Measurements from ENCODE around the gene PUS3. TPM values are rescaled to one million over a fixed set of nuclear protein-coding genes. Genes with fewer than 3 reads are reported as not detected.

Gene PUS3
- total RNA-seq, 1 experiment from 2014 or later = 11.9 TPM

DNA sequence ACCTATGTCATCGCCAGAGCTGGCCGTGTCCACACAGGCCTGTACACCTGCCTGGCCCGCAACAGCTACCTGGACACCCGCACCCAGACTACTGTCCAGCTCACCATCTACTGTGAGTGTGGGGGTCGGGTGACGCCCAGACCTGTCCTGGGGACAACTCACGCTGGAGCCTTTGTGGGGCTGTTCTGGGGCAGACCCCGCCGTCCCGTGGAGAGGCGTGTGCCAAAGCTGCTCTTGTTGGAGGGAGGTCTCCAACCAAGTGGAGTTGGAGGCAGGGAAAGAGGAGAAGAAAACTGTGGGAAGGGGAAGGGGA lies 47.1 kb upstream of the PUS3 start:
- intact Hi-C loops (cut with micrococcal nuclease) = no loop called here

More for the DNA sequence above, 47.1 kb upstream of the PUS3 start:
- ATAC-seq = no peak
- no peak for TF ChIP-seq ZFX (IDR thresholded peaks at IDR 0.05)
- no peak for TF ChIP-seq EZH2 (IDR thresholded peaks at IDR 0.05)
- no peak for TF ChIP-seq CBX3 (IDR thresholded peaks at IDR 0.05; ENCODE audit: low read depth)
- no peak for TF ChIP-seq EGR1 (IDR thresholded peaks at IDR 0.05; ENCODE audit: low read depth)
- TF ChIP-seq EZH2phosphoT487 (IDR thresholded peaks at IDR 0.05; ENCODE audit: borderline replicate concordance) = no peak
- TF ChIP-seq CEBPB (IDR thresholded peaks at IDR 0.05; ENCODE audit: low read depth) = no peak
- TF ChIP-seq ZNF274 (IDR thresholded peaks at IDR 0.05; ENCODE audit: low read depth, low read length) = no peak
- TF ChIP-seq, protein P1, sequence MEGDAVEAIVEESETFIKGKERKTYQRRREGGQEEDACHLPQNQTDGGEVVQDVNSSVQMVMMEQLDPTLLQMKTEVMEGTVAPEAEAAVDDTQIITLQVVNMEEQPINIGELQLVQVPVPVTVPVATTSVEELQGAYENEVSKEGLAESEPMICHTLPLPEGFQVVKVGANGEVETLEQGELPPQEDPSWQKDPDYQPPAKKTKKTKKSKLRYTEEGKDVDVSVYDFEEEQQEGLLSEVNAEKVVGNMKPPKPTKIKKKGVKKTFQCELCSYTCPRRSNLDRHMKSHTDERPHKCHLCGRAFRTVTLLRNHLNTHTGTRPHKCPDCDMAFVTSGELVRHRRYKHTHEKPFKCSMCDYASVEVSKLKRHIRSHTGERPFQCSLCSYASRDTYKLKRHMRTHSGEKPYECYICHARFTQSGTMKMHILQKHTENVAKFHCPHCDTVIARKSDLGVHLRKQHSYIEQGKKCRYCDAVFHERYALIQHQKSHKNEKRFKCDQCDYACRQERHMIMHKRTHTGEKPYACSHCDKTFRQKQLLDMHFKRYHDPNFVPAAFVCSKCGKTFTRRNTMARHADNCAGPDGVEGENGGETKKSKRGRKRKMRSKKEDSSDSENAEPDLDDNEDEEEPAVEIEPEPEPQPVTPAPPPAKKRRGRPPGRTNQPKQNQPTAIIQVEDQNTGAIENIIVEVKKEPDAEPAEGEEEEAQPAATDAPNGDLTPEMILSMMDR (IDR thresholded peaks at IDR 0.05 in 2 of 3, conservative IDR thresholded peaks at IDR 0.05 in 1 of 3; ENCODE audit: borderline replicate concordance in 1 of 3, insufficient read depth in 1 of 3, low read depth in 2 of 3, low read length in 2 of 3) = no peak
- no peak for TF ChIP-seq YY1 (IDR thresholded peaks at IDR 0.05; ENCODE audit: extremely low read depth, insufficient replicate concordance, low read depth, low read length)
- no peak for TF ChIP-seq POLR2AphosphoS5 (IDR thresholded peaks at IDR 0.05; ENCODE audit: low read depth, low read length)
- H3K9me3 ChIP-seq (ENCODE audit: control insufficient read depth in 1 of 2, insufficient read depth in 1 of 2, low read depth in 1 of 2, low read length in 2 of 2) = no peaks in the 10 kb centered on the region
- ChIA-PET RAD21 (ENCODE audit: low non-redundant PET in 1 of 2, low total read pairs in 2 of 2, uncharacterized antibody in 2 of 2, unreplicated experiment in 2 of 2) (no interaction called here), CTCF (no interaction called here), POLR2A (no interaction called here)
- H3K27ac ChIP-seq (ENCODE audit: low read depth, low read length) = no peak overlapping the region
- peaks cover 7 to 10% of the 10 kb centered on the region in 2 experiments for H3K4me1 ChIP-seq (ENCODE audit: control insufficient read depth in 1 of 2, insufficient read depth in 2 of 2, low read length in 2 of 2)
- no peak overlapping the region for H3K4me2 ChIP-seq (ENCODE audit: low read length)
- H3K9ac ChIP-seq (ENCODE audit: low read length) = no peak overlapping the region
- BruUV-seq (replicated peaks) = no TSS peak
- no peaks in the 10 kb centered on the region for H3K36me3 ChIP-seq (ENCODE audit: control insufficient read depth in 1 of 2, insufficient read depth in 2 of 2, low read length in 2 of 2)
- H4K20me1 ChIP-seq (ENCODE audit: insufficient read depth) = no peaks in the 10 kb centered on the region
- H3K27me3 ChIP-seq (ENCODE audit: insufficient read depth, low read length) = no peaks in the 10 kb centered on the region
- H2AFZ ChIP-seq (ENCODE audit: low read depth, low read length, poor library complexity, severe bottlenecking) = no peak overlapping the region
- H3K4me3 ChIP-seq (replicated peaks in 1 of 2; ENCODE audit: low read depth in 1 of 2, low read length in 2 of 2) = no peak overlapping the region
- H3K9me2 ChIP-seq (ENCODE audit: insufficient read depth) = no peaks in the 10 kb centered on the region
- no peaks in the 10 kb centered on the region for H3K79me2 ChIP-seq (ENCODE audit: insufficient read depth, low read length)
- no peak for DNase-seq (ENCODE audit: low read depth, low spot score)

All from HCT116 (cell line).